ENCODE results near the gene PTPN11. TPM values are rescaled to one million over a fixed set of nuclear protein-coding genes. Genes with fewer than 3 reads are reported as not detected.
"Not testable (repeated sequence)": the region's sequence is repeated elsewhere in the genome, so short reads cannot be mapped to it uniquely, and the experiment has no call there.

Gene PTPN11
- total and polyA plus RNA-seq, 9 donors = 22.1 to 94.6 (median 62.7) TPM

GRCh38 chr12:112430929-112431328 lies 12.2 kb downstream of the PTPN11 start:
- H3K4me3 ChIP-seq = no peak overlapping the region
- WGBS, 3 donors = 79 to 82% (median 82%) methylated on average over 5 of the region's 5 CpGs
- TF ChIP-seq EP300 (IDR thresholded peaks at IDR 0.05) (no peak), POLR2A (IDR thresholded peaks at IDR 0.05) (no peak), CTCF (IDR thresholded peaks at IDR 0.05) (no peak)
- H3K27ac ChIP-seq = no peak overlapping the region
- H3K9me3 ChIP-seq = no peaks in the 10 kb centered on the region
- H3K27me3 ChIP-seq = no peaks in the 10 kb centered on the region
- DNase-seq = no peak
- no peaks in the 10 kb centered on the region for H3K36me3 ChIP-seq
- H3K4me1 ChIP-seq (ENCODE audit: insufficient read depth) = no peaks in the 10 kb centered on the region
- intact Hi-C loops (cut with DNase I) = no loop called here

DNA sequence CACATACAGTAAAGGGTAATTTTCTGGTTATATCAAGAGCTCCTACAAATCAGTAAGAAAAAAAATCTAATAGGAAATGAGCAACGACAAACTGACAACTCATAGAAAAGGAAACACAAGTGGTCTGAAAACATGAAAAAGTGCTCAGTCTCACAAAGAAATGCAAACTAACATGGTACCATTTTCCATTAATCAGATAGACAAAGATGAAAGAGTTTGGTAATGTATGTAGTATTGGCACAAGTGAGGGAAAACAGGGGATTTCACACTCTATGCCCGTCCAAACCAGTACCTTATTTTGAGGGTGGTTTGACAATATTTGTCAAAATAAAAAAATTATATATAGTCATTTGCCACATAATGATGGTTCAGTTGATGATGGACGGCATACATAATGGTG lies 13.2 kb downstream of the PTPN11 start:
- Histone ChIP-seq H3K27ac (no peak overlapping the region), H3K4me1 (ENCODE audit: insufficient read depth) (no peaks in the 10 kb centered on the region), H3K9me3 (no peaks in the 10 kb centered on the region), H3K27me3 (no peaks in the 10 kb centered on the region), H3K36me3 (no peaks in the 10 kb centered on the region), H3K4me3 (no peak overlapping the region)
- WGBS, 3 donors = 84 to 92% (median 84%) methylated on average over 3 of the region's 3 CpGs
- intact Hi-C loops (cut with DNase I) = no loop called here
- DNase-seq = no peak
- TF ChIP-seq CTCF (IDR thresholded peaks at IDR 0.05) = no peak
- TF ChIP-seq EP300 (IDR thresholded peaks at IDR 0.05) = no peak
- no peak for TF ChIP-seq POLR2A (IDR thresholded peaks at IDR 0.05)

DNA sequence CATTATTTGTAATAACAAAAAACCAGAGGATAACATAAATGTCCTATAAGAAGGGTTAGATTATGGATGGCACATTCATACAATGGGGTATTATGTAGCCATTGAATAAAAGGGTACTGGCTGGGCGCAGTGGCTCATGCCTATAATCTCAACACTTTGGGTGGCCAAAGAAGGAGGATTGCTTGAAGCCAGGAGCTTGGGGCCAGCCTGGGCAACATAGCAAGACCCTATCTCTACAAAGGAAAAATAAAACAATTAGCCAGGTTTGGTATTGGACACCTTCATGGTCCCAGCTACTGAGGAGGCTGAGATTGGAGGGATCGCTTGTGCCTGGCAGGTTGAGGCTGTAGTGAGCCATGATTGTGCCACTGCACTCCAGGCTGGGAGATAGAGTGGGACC lies 14.8 kb downstream of the PTPN11 start:
- intact Hi-C loops (cut with DNase I) = no loop called here
- no peak for TF ChIP-seq EP300 (IDR thresholded peaks at IDR 0.05)
- Histone ChIP-seq H3K36me3 (no peaks in the 10 kb centered on the region), H3K27ac (no peak overlapping the region), H3K9me3 (no peaks in the 10 kb centered on the region), H3K27me3 (no peaks in the 10 kb centered on the region), H3K4me3 (no peak overlapping the region), H3K4me1 (ENCODE audit: insufficient read depth) (no peaks in the 10 kb centered on the region)
- DNase-seq = no peak
- WGBS, 3 donors = 97 to 99% (median 97%) methylated on average over 2 of the region's 2 CpGs

DNA sequence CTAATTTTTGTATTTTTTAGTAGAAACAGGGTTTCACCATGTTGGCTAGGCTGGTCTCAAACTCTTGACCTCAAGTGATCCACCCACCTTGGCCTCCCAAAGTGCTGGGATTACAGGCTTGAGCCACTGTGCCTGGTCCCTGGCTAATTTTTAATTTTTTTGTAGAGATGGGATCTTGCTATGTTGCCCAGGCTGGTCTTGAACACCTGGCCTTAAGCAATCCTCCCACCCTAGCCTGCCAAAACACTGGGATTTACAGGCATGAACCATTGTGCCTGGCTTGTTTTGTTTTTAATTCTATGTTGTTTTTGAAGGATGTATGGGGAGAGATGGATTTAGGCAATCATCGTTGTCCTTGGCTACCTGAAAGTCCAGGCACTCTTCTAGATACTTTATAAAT lies 19.9 kb downstream of the PTPN11 start:
- WGBS, 3 donors = 93 to 97% (median 95%) methylated on average over 1 of the region's 1 CpG
- H3K27me3 ChIP-seq; H3K36me3 ChIP-seq; H3K27ac ChIP-seq; H3K4me1 ChIP-seq (ENCODE audit: insufficient read depth); intact Hi-C loops (cut with DNase I); H3K4me3 ChIP-seq; H3K9me3 ChIP-seq; DNase-seq: not testable (repeated sequence)

DNA sequence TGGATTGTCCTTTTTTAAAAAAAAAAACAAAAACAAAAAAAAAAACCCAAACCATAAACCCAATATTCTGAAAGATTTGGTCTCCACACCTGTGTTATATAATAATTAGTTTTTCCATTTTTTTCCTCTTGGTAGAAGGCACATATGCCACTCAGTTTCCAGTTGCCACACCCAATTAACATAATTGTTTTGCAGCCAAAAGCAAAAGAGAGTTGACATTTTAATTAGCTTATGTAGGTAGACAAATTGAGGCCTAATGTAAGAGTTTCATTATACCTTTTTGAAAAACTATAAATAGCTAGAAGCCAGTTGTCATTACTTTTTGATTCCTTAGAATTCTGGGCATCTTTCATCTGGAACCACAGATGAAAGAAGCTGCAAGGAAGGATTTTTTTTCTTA lies 21.0 kb downstream of the PTPN11 start:
- intact Hi-C loops (cut with DNase I) = no loop called here
- TF ChIP-seq CTCF (IDR thresholded peaks at IDR 0.05) (no peak), POLR2A (IDR thresholded peaks at IDR 0.05) (no peak), EP300 (IDR thresholded peaks at IDR 0.05) (no peak)
- H3K4me3 ChIP-seq = no peak overlapping the region
- no peaks in the 10 kb centered on the region for H3K9me3 ChIP-seq
- no peak overlapping the region for H3K27ac ChIP-seq
- H3K27me3 ChIP-seq = no peaks in the 10 kb centered on the region
- no peaks in the 10 kb centered on the region for H3K36me3 ChIP-seq
- H3K4me1 ChIP-seq (ENCODE audit: insufficient read depth) = no peaks in the 10 kb centered on the region
- DNase-seq = no peak

DNA sequence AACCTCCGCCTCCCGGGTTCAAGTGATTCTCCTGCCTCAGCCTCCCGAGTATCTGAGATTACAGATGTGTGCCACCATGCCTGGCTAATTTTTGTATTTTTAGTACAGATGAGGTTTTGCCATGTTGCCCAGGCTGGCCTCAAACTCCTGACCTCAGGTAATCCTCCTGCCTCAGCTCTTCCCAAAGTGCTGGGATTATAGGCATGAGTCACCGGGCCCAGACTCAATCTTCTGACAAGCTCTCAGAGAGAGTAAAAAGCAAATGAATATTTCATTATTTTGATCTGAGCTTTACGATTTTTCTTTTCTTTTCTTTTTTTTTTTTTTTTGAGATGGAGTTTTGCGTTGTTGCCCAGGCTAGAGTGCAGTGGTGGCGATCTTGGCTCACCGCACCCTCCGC lies 21.9 kb downstream of the PTPN11 start:
- H3K36me3 ChIP-seq; H3K9me3 ChIP-seq; H3K27ac ChIP-seq; H3K4me1 ChIP-seq (ENCODE audit: insufficient read depth); H3K4me3 ChIP-seq; DNase-seq; intact Hi-C loops (cut with DNase I); H3K27me3 ChIP-seq: not testable (repeated sequence)
- WGBS, 3 donors = 93 to 95% (median 94%) methylated on average over 9 of the region's 9 CpGs
